Neural cell (in vitro differentiated cells): ENCODE results near the gene CACUL1.

Experiments
- CTCF ChIP-seq: fragments of 450-650 bp; IDR thresholded peaks from 2 replicates; pipeline ENCODE4 v1.5.1; 2014; ENCODE audit warnings: antibody characterized with exemption, mild to moderate bottlenecking, moderate library complexity; ENCODE audit not compliant: poor library complexity, severe bottlenecking
- EP300 ChIP-seq: fragments of 450-650 bp; conservative IDR thresholded peaks from 2 replicates; pipeline ENCODE4 v1.6.1; 2014; ENCODE audit warnings: antibody characterized with exemption, mild to moderate bottlenecking, moderate library complexity; ENCODE audit not compliant: poor library complexity, severe bottlenecking
- EZH2 ChIP-seq: fragments of 200-600, 300-800 bp; shearing (Covaris generic), sonication (generic); IDR thresholded peaks from 2 replicates; pipeline ENCODE4 v1.6.1; 2014; ENCODE audit warnings: antibody characterized with exemption, low read length, borderline replicate concordance, mild to moderate bottlenecking; ENCODE audit not compliant: insufficient read depth, poor library complexity, severe bottlenecking
- MXI1 ChIP-seq: fragments of 450-650 bp; conservative IDR thresholded peaks from 2 replicates; pipeline ENCODE4 v1.6.1; 2014; ENCODE audit warnings: antibody characterized with exemption, mild to moderate bottlenecking; ENCODE audit not compliant: poor library complexity, severe bottlenecking
- RAD21 ChIP-seq: fragments of 450-650 bp; conservative IDR thresholded peaks from 2 replicates; pipeline ENCODE4 v1.6.1; 2014; ENCODE audit warnings: antibody characterized with exemption, mild to moderate bottlenecking, moderate library complexity
- SMC3 ChIP-seq: fragments of 450-650 bp; conservative IDR thresholded peaks from 2 replicates; pipeline ENCODE4 v1.6.1; 2014; ENCODE audit warnings: antibody characterized with exemption, mild to moderate bottlenecking, moderate library complexity; ENCODE audit not compliant: poor library complexity
- TF ChIP-seq, protein P1 (sequence below): IDR thresholded peaks from 2 replicates; pipeline ENCODE4 v1.6.1; 2012; ENCODE audit warnings: borderline replicate concordance

DNA sequence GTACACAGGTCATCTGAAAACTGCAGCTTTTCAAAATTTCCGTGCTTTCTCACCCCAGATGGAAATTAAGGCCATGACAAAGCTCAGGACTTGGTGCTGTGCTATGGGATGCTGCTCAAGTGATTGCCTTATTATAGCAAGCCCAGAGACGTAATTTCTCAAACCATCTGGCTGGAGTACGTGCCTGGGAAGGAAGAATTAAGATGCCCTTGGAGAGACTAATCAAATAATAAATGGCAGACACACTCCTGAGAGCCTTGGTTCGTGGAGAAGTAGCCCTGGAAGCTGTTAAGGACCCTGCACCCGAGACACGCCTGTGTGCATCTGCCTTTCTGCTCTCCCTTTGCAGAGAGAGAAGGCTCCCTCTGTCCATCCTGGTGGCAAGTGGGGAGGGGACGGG lies 121.0 kb downstream of the CACUL1 start:
- TF ChIP-seq CTCF (no peak), EP300 (no peak), EZH2 (no peak), SMC3 (no peak), MXI1 (no peak), RAD21 (no peak)
- TF ChIP-seq, protein P1, sequence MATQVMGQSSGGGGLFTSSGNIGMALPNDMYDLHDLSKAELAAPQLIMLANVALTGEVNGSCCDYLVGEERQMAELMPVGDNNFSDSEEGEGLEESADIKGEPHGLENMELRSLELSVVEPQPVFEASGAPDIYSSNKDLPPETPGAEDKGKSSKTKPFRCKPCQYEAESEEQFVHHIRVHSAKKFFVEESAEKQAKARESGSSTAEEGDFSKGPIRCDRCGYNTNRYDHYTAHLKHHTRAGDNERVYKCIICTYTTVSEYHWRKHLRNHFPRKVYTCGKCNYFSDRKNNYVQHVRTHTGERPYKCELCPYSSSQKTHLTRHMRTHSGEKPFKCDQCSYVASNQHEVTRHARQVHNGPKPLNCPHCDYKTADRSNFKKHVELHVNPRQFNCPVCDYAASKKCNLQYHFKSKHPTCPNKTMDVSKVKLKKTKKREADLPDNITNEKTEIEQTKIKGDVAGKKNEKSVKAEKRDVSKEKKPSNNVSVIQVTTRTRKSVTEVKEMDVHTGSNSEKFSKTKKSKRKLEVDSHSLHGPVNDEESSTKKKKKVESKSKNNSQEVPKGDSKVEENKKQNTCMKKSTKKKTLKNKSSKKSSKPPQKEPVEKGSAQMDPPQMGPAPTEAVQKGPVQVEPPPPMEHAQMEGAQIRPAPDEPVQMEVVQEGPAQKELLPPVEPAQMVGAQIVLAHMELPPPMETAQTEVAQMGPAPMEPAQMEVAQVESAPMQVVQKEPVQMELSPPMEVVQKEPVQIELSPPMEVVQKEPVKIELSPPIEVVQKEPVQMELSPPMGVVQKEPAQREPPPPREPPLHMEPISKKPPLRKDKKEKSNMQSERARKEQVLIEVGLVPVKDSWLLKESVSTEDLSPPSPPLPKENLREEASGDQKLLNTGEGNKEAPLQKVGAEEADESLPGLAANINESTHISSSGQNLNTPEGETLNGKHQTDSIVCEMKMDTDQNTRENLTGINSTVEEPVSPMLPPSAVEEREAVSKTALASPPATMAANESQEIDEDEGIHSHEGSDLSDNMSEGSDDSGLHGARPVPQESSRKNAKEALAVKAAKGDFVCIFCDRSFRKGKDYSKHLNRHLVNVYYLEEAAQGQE, result no peak
